Activated CD4-positive, CD25-positive, alpha-beta regulatory T cell treated with anti-CD3 and anti-CD28 coated beads, Interleukin-2, amount 50 U/mL, for 72 hours (primary cell): ENCODE results near the gene MIER3.

Experiments used
- DNase-seq: peaks from one replicate; pipeline ENCODE4 v3.0.0; 2021

Gene MIER3

DNA sequence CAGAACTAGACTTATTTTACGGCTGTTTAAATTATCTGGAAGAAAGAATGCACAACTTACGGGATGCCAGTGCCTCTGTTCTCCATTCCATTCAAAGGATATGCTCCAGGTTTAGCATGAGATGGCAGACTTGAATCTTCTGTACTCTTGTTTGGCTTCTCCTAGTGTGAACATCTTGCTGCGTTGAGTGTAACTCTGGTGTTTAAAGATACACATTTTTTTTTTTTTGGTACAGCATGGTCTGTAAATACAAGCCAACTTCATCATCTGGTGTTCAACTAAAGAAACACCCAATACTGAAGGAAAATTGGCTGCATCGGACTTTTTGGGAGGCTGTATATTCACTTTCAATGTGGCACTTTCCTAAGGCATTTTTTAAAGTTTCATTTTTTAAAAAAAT is 7.4 kb upstream of the MIER3 start:
- no peak for DNase-seq

DNA sequence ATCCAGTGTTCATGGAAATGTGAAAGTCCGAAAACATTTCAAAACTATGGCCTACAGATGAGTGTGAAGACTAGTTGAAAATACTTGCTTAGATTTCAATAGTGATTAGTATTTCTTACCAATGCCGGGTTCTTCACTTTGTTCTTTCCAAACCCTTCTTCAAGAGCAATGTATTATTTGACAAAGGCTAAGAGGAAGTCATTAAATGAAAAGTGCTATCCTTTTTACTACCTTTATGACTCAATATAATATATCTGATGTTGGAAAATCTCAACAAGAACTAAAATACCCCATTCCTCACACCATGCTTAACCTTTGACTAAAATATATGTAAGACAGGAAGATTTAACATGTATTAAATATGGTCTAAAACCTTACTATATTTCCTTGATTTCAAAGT is 6.7 kb upstream of the MIER3 start:
- no peak for DNase-seq

DNA sequence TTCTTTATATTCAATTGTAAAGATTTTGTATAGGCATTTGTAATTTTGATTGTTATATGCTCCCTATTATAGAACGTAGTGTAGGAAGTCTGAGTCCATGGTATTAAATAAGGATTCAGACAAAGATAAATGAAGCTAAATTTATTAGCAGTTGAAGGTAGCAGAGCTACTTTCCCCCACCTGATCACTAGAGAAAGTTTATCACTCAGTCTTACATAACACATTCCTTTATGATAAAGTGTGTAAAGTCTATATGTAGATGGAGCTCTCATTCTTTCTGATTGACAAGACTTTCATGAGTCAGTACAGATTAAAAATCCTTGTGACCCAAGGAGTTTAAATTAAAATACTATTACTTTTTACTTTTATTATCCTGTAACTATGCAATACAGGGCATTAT is 2.3 kb upstream of the MIER3 start:
- DNase-seq, result no peak

DNA sequence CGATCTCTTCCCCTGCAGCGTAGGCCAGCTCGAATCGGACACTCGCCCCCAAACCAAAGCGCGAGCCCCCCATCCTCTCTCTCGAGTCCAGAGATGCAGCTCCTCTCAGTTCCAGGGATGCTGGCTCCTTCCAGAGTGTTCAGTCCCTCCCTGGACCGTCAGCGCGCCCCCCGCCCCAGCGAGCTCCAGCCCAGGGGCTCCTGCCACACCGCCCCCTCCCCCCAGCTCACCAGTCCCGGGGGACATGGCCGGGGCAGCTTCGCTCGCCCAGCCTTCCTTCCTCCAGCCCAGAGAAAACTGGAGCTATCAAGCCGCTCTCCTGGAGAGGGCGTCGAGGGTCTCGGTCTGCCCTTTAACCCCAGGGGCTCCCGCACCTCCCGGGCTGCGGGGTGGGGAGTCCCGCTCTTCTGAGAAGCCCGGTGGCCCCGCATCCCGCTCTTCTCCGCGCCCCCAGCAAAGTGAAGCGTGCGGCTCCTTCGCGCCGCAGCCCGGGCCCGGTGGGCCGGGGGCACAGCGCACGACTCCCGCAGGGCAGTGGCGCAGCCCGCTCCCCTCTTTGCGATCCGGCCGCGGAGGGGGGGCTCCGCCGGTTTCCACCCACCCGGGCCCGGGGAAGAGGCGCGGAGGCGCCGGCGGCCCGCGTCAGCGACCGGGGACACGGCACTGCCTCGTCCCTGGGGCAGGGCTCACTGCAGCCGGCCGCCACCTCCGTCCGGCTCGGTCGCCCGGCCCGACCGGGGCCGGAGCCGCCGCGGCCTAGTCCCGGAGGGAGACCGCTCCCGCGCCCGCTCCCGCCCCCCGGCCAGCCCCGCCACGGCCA is 587 bp downstream of the MIER3 start:
- DNase-seq, result peak; percentile 31

DNA sequence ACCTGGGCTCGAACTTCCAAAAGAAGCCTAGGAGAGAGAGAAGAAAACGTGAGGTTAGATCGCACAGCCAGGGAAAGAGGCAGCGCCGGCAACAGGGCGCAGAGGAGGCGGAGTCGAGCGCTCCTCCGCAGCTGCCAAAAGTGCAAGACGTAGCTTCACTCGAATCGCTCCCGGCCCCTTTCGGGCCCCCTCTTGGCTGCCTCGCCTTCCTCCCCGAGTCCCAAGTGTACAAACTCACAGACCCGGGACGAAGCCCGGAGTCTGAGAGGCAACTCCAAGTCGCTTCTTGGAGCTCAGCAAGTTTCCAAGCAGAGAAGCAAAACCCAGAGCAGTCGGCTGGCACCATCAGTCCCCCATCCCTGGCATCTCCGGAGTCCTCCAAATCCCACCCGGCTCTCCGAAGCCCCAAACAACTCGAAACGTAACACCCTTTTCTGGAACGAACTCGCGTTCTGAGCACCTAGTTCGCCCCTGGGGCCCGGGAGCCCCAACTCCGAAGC is 1.2 kb downstream of the MIER3 start:
- peak; percentile 55 for DNase-seq

DNA sequence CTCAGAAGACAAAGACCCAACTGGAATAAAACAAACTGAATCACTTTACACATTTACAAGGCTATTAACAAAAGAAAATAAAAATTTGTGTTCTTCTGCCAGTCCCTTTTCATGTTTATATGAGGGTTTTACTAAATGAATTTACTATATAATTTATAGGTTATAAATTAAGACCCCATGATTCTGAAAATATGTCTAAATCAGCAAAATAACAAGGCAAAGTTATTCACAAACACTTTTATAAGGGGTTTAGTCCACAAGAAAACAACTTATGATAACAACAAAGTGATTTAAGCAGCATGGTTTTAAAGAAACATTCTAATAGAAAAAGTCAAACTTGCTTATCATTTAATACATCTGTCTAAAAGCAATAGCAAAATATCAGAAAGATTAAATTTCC is 4.9 kb downstream of the MIER3 start:
- DNase-seq, result no peak

DNA sequence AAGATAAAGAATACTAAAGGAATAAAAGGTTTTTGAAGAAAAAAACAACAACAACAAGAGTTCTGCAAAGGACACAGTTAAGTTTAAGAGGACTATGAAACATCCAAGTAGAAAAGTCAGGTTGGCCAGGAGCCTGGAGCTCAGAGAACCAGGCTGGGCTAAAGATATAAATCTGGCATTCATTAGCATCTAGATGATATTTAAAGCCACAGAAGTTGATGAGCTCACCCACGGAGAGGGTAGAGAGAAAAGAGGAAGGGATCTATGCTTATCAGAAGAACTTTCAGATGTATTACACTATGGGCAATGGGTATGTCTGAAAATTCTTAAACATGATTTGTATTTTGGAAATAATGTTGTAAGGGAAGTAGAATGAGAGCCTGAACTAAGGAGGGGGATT is 9.9 kb downstream of the MIER3 start:
- no peak for DNase-seq

DNA sequence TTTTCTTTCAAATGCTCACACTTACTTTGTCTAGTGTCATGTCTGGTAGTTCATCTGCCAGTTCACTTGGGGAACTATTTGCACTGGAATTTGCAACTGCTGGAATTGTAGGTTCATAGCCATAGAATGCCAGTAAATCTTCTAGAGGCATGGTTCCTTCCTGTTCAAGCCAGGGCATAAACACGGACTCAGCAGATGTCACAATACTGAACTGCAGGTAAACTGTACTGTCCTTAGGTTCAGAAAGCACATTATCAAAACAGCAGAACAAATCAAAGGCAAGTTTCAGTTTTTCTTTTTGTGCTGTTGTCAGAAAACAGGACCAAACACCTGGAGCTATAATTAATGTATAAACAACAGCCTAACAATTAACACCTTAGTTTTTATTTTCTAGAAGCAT is 13.1 kb downstream of the MIER3 start:
- no peak for DNase-seq

DNA sequence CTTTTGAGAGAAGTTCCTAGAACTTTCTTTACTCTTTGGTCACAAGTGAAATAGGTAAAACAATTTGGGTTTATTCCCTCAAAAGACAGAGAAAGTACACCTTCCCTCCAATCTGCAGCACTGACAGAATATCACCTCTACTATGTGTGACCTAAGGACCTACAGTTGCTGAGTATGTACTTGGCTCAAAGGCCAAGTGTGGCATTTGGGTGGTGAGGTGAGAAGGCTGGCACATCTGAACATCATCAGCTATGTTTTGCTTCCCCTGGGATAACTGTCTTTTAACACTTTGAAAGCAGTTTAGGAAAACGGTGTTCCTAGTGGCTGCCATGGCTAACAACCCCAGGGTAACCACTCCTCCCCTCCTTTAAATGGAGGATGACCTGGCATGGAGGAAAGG is 17.6 kb downstream of the MIER3 start:
- DNase-seq, result no peak

DNA sequence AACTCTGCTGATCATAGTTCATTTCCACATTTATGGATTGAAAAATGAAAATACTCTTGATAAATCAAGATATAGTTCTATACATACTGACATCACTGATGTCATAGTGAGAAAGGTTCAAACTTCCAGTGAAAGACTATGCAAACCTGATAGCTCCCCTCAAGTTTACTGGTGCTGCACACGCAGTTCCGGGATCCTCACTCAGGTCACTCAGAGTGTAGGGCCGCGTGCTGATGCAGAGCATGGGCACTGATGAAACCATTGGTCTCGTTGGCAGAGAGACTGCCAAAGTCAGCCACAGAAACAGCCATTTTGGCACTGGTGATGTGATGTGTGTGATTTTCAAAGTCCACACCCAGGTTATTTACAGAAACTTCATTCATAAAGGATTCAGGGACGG is 29.0 kb downstream of the MIER3 start:
- DNase-seq, result no peak

DNA sequence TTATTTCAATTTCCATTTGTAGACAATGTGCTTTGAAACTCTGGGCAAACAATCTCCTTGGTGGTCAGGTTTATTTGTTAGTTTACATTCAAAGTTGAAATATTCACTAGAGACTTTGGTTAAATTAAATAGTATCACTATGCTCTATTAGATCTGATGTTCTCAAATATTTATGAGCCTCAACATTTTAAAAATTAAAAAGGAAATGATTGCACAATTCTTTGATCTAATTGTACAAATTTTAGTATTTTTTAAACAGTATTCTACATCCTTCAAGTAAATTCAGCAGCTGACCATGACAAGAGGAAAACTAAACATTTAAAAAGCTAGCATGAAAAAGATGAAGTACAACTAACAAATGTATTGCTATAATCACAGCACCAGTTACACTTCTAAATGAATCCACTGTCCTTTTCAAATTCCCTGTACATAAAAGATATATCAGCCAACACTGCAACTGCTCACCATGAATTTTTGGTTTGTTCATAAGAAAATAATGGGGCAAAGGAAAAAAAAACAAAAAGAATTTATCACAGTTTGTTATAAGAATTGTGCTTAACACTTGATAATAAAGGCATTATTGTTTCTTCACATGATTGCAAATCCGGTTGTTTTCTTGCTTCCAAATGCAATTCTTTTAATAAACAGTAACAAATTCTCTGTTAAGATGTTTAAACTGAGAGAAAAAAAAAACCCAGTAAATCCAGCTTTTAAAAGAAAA is 31.8 kb downstream of the MIER3 start:
- DNase-seq, result no peak

DNA sequence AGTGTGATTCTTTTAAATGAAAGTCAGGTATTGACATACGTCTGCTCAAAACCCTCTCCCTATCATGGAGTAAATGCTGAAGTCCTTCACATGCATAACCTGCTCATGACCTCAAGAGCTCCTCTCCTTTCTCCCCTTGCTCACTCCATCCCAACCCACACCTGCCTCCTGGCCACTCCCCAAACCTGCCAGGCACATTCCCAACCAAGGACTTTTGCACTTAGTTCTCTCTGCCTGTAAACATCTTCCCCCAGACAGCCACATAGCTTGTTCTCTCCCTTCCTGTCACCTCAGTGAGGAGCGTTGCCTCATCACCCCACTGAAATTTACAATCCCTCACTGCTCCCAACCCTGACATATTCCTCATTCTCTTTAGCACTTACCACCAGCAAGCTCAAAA is 33.9 kb downstream of the MIER3 start:
- no peak for DNase-seq

DNA sequence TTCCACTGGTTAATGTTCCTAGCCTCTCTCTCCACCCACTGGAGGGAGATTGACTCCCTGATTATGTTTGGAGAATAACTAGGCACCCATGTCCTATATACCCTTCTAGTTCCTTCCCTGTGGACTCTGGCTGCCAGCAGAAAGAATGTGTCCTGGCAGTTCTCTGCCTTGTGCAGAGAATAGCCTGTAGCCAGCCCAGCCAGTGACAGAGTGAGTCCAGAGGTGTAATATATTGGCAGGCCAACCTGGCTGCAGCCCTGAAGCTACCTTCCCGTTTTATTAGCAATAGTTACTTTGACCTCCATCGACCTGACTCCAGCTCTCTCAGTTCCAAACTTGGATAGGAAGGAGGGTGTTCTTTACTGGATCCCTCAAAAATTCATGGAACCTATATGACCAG is 34.4 kb downstream of the MIER3 start:
- DNase-seq, result no peak

DNA sequence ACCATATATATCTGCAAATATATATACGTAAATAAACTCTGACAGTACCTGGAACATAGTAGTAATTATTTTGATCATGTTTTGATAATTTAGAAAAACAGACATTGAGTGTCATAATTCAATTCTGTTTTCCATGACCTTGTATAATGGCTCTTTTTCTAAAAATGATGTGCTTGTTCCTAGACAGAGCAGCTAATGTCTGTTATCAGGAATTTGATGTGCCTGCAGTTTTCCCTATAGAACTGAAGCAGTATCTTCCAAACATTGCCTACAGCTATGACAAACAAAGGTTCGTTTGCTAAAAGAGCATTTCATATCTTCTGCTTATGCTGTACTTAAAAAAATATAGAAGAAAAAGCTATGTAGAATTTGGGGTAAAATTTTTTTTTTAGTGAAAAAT is 37.2 kb downstream of the MIER3 start:
- no peak for DNase-seq

DNA sequence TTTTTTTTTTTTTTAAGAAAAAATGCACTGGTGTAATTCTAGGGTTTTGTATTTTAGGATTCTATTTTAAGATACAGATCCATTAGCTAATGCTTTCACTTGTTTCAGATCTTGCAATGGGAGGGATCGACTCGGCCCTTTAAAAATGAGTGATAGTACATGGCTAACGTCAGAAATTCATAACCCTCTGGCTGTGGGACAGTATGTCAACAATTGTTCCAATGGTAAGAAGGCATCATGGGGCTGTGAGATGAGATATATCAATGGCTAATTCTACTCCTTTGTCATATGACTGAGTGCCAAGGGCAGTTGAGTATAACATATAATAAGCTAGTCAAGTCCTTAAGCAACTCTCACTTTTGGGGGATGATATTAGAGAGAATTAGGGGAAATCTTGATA is 38.2 kb downstream of the MIER3 start:
- no peak for DNase-seq

DNA sequence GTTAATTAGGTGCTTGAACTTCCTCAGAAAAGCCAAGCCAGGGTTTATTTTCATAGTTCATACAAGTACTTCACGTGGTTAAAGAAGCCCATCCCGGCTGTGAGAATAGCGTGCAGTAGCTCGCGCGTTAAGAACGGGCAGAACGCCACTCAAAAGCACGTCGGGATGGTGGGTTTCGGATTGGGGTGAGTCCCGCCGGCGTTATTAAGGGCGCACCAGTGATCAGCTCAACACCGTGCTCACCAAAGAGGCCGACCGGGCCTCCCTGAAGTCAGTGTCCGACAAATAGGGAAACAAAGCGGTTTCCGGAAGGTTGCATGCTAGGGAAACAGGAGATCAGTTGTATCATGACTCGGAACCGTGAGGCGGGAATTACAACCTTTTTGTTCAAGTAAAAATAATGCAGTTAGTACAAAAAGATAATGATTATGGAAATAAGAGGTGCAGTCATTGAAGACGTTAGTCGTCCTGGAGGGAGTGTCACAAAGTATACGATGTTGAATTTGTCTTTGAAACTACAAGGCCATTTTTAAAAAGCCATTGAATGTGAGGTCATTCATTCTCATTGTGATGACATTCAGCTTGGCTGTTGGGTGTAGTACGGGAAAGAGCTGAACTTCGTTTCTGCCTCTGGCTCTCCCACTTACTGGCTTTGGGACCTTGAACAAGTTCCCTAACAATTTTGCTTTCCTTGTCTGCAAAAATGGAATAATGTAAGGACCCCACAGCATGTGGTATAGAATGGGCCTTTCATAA is 41.5 kb downstream of the MIER3 start:
- peak; percentile 49 for DNase-seq

DNA sequence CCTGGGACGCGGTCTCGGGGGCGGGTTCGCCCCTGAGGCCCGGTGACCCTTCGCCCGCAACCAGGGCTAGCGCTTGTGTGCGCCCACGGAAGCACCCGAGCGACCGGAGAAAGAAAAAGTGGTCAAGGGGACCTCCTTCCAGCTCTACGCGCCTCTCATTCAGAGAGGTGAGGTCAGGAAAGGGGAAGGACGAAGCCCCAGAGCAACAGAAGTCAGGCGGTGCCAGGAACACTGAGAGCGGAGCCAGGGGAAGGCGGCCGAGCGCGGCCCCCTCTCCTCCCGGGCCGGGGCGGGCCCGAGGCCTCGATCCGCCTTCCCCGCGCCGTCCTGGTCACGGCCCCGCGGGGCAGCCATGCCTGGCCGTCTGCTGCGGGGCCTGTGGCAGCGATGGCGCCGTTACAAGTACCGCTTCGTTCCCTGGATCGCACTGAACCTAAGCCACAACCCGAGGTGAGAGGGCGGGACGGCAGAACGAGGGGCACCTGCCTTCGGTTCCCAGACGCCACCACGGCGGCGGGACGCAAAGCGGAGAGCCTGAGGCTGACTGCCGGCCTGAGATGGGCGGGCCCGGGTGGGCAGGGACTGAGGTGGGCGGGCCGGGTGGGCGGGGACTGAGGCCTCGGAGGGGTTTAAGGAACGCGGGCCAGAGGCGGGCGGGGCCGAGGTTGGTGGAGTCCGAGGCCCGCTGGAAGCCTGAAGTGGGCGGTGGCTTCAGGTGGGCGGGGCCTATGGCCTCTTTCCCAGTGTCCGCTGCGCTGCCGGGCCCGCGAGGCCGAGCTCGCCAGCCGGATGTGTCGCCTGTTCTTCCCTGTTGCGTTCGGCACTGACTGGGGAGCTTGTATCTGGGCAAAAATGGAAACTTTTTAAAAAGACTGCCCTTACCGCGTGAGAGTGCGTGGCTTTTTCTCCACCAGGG is 42.4 kb downstream of the MIER3 start, which contains the start of gene SETD9:
Gene SETD9 (plus strand): TSS at position 303 of the 916 bp plus-strand sequence. CDS start 50 bp downstream, at position 353.
- peak; percentile 95 for DNase-seq

DNA sequence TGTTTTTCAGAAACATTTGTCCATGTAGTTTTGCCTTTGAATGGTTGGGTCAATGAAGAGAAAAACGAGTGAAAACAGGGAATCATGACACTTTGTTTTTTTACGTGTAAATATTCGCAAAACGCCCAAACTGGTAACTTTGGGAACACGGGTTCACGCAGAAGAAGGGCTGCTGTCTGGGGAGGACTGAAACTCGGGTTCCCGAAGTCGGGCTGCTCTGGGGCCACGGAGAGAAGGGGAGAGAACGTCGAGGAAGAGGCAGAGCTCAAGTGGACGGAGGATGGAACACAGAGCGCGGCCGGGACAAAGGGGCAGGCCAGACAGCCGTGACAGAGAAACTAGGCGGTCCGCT is 43.0 kb downstream of the MIER3 start:
- no peak for DNase-seq

DNA sequence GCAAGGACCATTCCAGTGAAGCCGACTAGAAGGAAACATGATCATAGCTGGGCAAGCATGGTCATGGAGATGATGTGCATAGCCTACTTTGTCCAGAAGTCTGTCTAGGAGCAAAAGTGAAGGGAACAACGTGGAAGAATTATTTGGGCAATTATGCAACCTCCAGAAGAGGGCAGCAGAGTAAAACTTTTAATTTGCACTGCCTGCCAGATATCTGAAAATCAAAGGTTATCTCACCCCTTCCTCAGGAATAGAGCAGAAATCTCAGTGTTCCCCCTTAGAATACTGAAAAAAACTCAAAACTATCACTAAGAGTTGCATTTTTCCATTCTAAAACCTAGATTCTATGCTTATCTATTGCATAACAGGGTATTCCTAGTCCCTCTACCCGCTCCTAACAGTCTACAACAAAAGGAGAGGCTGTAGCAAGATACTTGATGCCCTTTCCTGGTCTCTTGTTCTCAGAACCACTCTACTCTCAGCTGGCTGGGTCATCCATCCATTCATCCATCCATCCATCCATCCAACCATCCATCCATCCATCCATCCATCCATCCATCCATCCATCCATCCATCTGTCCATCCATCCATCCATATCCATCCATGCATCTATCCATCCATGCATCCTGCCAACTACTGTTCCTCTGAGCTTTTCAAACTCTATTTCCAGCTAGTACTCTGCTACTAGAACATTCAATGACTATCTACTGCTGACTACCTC is 50.9 kb downstream of the MIER3 start:
- DNase-seq, result no peak

DNA sequence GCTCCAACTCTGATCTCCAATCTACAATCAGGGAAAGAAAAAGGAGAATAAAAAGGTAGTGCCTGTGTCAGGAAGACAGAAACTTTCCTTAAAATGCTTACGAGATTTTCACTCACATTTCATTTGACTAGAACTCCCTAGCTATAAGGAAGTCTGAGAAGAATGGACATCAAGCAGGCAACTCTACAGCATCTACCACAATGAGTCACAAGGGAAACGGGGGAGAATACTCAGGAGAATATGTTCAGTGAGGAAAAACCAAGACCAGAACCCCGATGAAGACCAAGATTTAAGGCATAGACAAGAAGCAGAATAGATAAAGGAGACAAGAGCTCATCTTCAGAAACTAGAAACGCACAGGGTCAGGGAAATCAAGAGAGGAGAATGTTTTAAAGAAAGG is 51.5 kb downstream of the MIER3 start:
- no peak for DNase-seq

DNA sequence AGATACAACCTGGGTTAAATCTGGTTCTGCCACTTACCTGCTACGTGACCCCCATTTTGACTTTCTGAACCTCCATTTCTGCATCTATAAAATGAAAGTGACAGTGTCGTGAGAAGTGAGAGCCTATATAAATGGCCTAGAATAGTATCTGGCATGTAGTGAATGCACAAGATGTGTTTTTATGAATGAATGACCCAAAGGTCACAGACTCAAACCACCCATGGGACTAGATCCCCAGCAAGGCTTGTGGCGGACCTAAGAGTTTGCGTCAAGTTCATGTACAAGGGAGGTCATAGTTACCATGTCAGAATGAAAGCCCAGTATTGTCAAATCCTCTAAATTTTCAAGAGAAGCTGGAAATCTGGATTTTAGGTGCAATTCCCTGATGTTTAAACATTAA is 53.7 kb downstream of the MIER3 start:
- no peak for DNase-seq

DNA sequence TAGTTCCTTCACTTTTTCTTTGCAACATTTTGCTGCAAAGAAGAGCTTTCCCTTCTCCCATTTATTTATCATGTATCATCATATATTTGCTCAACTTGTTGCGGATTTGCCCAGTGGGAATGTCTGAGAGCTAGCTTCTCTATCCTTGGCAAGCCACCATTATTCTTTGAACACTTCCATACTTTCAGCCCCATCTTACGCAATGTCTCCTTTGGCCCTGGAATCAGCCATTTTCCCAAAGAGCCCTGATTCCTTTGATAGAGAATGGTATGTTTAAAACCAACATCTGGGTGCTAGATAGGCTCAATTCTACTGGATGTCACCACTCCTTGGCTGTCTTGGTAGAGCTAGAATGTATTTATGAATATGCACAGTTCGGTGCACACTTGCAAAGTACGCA is 55.2 kb downstream of the MIER3 start:
- DNase-seq, result no peak
